Breast epithelium (tissue), 3 donors: ENCODE measurements around the gene HTRA3.

Experiments
- POLR2A ChIP-seq: fragments of 450-650 bp; IDR thresholded peaks from one replicate; pipeline ENCODE4 v1.6.1; 2016; ENCODE audit warnings: antibody characterized with exemption, mild to moderate bottlenecking, moderate library complexity
- POLR2AphosphoS5 ChIP-seq, 3 donors: sonication (generic); formaldehyde crosslinking; IDR thresholded peaks; one replicate each; pipeline ENCODE4 v1.6.1; 2017; ENCODE audit warnings: antibody characterized with exemption in 3 of 3
- TF ChIP-seq, protein P1 (sequence below), 3 donors: fragments of 450-650 bp; IDR thresholded peaks; one replicate each; pipeline ENCODE4 v1.5.1; 2016 to 2017; ENCODE audit warnings: antibody characterized with exemption in 3 of 3, mild to moderate bottlenecking in 3 of 3, moderate library complexity in 3 of 3

- TF ChIP-seq, protein P1, sequence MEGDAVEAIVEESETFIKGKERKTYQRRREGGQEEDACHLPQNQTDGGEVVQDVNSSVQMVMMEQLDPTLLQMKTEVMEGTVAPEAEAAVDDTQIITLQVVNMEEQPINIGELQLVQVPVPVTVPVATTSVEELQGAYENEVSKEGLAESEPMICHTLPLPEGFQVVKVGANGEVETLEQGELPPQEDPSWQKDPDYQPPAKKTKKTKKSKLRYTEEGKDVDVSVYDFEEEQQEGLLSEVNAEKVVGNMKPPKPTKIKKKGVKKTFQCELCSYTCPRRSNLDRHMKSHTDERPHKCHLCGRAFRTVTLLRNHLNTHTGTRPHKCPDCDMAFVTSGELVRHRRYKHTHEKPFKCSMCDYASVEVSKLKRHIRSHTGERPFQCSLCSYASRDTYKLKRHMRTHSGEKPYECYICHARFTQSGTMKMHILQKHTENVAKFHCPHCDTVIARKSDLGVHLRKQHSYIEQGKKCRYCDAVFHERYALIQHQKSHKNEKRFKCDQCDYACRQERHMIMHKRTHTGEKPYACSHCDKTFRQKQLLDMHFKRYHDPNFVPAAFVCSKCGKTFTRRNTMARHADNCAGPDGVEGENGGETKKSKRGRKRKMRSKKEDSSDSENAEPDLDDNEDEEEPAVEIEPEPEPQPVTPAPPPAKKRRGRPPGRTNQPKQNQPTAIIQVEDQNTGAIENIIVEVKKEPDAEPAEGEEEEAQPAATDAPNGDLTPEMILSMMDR (IDR thresholded peaks at IDR 0.05), result no peak
- no peak for TF ChIP-seq POLR2A
- TF ChIP-seq POLR2AphosphoS5 (IDR thresholded peaks at IDR 0.05), result no peak
Measured at GRCh38 chr4:8283631-8284121, 14.1 kb downstream of the HTRA3 start.
